ENCODE results near the gene LHPP.

DNA sequence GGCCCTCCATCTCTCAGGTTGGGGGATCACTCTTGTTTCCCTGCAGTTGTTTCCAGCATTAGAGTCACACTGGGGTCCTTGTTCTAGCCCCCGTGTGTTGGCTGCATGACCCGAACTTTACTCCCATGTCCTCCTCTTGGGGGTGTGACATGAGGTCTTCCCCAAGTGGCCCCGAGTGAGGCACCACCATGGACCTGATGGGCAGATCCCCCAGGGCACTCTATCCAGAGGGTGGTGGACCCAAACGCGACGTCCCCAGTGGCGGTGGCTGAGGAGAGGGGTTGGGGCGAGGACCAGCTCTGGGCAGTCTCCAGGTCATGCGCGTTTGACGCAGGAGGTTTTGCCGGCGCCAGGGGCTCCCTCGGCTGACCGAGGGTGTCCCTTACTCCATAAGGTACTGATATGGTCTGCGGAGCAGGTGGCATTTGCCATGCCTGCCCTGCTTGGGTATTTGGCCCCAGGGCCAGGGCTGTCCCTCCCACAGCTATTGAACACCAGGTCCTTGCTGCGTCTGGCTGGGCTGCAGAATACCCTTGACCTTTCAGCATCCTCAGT lies 131.9 kb downstream of the LHPP start:
- TF ChIP-seq RFX5 (IDR thresholded peaks at IDR 0.05; ENCODE audit: low read depth, low read length): no peak
- no peak for TF ChIP-seq EP300 (IDR thresholded peaks at IDR 0.05; ENCODE audit: borderline replicate concordance in 1 of 2, control insufficient read depth in 1 of 2, low read depth in 2 of 2, low read length in 2 of 2)
- TF ChIP-seq, protein P1, sequence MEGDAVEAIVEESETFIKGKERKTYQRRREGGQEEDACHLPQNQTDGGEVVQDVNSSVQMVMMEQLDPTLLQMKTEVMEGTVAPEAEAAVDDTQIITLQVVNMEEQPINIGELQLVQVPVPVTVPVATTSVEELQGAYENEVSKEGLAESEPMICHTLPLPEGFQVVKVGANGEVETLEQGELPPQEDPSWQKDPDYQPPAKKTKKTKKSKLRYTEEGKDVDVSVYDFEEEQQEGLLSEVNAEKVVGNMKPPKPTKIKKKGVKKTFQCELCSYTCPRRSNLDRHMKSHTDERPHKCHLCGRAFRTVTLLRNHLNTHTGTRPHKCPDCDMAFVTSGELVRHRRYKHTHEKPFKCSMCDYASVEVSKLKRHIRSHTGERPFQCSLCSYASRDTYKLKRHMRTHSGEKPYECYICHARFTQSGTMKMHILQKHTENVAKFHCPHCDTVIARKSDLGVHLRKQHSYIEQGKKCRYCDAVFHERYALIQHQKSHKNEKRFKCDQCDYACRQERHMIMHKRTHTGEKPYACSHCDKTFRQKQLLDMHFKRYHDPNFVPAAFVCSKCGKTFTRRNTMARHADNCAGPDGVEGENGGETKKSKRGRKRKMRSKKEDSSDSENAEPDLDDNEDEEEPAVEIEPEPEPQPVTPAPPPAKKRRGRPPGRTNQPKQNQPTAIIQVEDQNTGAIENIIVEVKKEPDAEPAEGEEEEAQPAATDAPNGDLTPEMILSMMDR (IDR thresholded peaks at IDR 0.05 in 2 of 3, conservative IDR thresholded peaks at IDR 0.05 in 1 of 3; ENCODE audit: control insufficient read depth in 2 of 3, extremely low read depth in 1 of 3, insufficient read depth in 1 of 3, low read depth in 3 of 3, low read length in 3 of 3): no peak
- TF ChIP-seq NR2C2 (IDR thresholded peaks at IDR 0.05; ENCODE audit: borderline replicate concordance, control insufficient read depth, insufficient read length, low read depth): no peak
- TF ChIP-seq, protein P2, sequence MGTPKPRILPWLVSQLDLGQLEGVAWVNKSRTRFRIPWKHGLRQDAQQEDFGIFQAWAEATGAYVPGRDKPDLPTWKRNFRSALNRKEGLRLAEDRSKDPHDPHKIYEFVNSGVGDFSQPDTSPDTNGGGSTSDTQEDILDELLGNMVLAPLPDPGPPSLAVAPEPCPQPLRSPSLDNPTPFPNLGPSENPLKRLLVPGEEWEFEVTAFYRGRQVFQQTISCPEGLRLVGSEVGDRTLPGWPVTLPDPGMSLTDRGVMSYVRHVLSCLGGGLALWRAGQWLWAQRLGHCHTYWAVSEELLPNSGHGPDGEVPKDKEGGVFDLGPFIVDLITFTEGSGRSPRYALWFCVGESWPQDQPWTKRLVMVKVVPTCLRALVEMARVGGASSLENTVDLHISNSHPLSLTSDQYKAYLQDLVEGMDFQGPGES (IDR thresholded peaks at IDR 0.05): no peak
- no peak for TF ChIP-seq SMC3 (IDR thresholded peaks at IDR 0.05; ENCODE audit: borderline replicate concordance, low read length)
- TF ChIP-seq POLR2A (IDR thresholded peaks at IDR 0.05; ENCODE audit: low read depth, low read length): no peak
- TF ChIP-seq SREBF1 (IDR thresholded peaks at IDR 0.05; ENCODE audit: low read length): no peak
- TF ChIP-seq, protein P3, sequence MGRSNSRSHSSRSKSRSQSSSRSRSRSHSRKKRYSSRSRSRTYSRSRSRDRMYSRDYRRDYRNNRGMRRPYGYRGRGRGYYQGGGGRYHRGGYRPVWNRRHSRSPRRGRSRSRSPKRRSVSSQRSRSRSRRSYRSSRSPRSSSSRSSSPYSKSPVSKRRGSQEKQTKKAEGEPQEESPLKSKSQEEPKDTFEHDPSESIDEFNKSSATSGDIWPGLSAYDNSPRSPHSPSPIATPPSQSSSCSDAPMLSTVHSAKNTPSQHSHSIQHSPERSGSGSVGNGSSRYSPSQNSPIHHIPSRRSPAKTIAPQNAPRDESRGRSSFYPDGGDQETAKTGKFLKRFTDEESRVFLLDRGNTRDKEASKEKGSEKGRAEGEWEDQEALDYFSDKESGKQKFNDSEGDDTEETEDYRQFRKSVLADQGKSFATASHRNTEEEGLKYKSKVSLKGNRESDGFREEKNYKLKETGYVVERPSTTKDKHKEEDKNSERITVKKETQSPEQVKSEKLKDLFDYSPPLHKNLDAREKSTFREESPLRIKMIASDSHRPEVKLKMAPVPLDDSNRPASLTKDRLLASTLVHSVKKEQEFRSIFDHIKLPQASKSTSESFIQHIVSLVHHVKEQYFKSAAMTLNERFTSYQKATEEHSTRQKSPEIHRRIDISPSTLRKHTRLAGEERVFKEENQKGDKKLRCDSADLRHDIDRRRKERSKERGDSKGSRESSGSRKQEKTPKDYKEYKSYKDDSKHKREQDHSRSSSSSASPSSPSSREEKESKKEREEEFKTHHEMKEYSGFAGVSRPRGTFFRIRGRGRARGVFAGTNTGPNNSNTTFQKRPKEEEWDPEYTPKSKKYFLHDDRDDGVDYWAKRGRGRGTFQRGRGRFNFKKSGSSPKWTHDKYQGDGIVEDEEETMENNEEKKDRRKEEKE (IDR thresholded peaks at IDR 0.05): no peak
- TF ChIP-seq CBFB (IDR thresholded peaks at IDR 0.05; ENCODE audit: low read depth): no peak
- TF ChIP-seq, protein P4, sequence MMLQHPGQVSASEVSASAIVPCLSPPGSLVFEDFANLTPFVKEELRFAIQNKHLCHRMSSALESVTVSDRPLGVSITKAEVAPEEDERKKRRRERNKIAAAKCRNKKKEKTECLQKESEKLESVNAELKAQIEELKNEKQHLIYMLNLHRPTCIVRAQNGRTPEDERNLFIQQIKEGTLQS (IDR thresholded peaks at IDR 0.05; ENCODE audit: borderline replicate concordance, extremely low read depth, low read depth, low read length): no peak
- no peak for TF ChIP-seq TARDBP (IDR thresholded peaks at IDR 0.05; ENCODE audit: borderline replicate concordance)
- no peak for TF ChIP-seq NFYA (IDR thresholded peaks at IDR 0.05; ENCODE audit: borderline replicate concordance, low read depth, low read length)
- TF ChIP-seq, protein P5, sequence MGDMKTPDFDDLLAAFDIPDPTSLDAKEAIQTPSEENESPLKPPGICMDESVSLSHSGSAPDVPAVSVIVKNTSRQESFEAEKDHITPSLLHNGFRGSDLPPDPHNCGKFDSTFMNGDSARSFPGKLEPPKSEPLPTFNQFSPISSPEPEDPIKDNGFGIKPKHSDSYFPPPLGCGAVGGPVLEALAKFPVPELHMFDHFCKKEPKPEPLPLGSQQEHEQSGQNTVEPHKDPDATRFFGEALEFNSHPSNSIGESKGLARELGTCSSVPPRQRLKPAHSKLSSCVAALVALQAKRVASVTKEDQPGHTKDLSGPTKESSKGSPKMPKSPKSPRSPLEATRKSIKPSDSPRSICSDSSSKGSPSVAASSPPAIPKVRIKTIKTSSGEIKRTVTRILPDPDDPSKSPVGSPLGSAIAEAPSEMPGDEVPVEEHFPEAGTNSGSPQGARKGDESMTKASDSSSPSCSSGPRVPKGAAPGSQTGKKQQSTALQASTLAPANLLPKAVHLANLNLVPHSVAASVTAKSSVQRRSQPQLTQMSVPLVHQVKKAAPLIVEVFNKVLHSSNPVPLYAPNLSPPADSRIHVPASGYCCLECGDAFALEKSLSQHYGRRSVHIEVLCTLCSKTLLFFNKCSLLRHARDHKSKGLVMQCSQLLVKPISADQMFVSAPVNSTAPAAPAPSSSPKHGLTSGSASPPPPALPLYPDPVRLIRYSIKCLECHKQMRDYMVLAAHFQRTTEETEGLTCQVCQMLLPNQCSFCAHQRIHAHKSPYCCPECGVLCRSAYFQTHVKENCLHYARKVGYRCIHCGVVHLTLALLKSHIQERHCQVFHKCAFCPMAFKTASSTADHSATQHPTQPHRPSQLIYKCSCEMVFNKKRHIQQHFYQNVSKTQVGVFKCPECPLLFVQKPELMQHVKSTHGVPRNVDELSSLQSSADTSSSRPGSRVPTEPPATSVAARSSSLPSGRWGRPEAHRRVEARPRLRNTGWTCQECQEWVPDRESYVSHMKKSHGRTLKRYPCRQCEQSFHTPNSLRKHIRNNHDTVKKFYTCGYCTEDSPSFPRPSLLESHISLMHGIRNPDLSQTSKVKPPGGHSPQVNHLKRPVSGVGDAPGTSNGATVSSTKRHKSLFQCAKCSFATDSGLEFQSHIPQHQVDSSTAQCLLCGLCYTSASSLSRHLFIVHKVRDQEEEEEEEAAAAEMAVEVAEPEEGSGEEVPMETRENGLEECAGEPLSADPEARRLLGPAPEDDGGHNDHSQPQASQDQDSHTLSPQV (IDR thresholded peaks at IDR 0.05): no peak
